DMS114 treated with DMSO at 0.1 percent for 48 hours (cell line): ENCODE data around the gene SP9.
"Not testable (repeated sequence)": the region's sequence is repeated elsewhere in the genome, so short reads cannot be mapped to it uniquely, and the experiment has no call there.

ENCODE experiments used
- DNase-seq: peaks from one replicate; lab custom pipeline; 2025; ENCODE audit not compliant: unreplicated experiment; lab: John Stamatoyannopoulos, UW

Gene SP9

GRCh38 chr2:174344716-174345461 is 10.1 kb downstream of the SP9 start:
- DNase-seq = peak; percentile 30

- DNase-seq = peak; percentile 9
Observed at GRCh38 chr2:174350018-174350417, 15.3 kb downstream of the SP9 start.

- no peak for DNase-seq
Observed at GRCh38 chr2:174350593-174351181, 15.9 kb downstream of the SP9 start.

GRCh38 chr2:174353004-174353403 is 18.2 kb downstream of the SP9 start:
- no peak for DNase-seq

GRCh38 chr2:174356347-174356746 is 21.6 kb downstream of the SP9 start:
- no peak for DNase-seq

GRCh38 chr2:174359663-174360062 is 24.9 kb downstream of the SP9 start:
- DNase-seq = not testable (repeated sequence)

GRCh38 chr2:174362949-174363348 is 28.2 kb downstream of the SP9 start:
- no peak for DNase-seq

GRCh38 chr2:174363492-174364225 is 28.9 kb downstream of the SP9 start:
- DNase-seq = not testable (repeated sequence)

- no peak for DNase-seq
Observed at GRCh38 chr2:174364628-174365027, 29.9 kb downstream of the SP9 start.

- DNase-seq = no peak
Observed at GRCh38 chr2:174365571-174365970, 30.8 kb downstream of the SP9 start.

GRCh38 chr2:174368691-174369090 is 33.9 kb downstream of the SP9 start:
- no peak for DNase-seq

- no peak for DNase-seq
Observed at GRCh38 chr2:174376967-174377366, 42.2 kb downstream of the SP9 start.

GRCh38 chr2:174383796-174384195 is 49.0 kb downstream of the SP9 start:
- no peak for DNase-seq

GRCh38 chr2:174385201-174385600 is 50.4 kb downstream of the SP9 start:
- DNase-seq = no peak
